ENCODE data around the gene EIF4A2. TPM values are rescaled to one million over a fixed set of nuclear protein-coding genes. Genes with fewer than 3 reads are reported as not detected.

Gene EIF4A2
- total RNA-seq, 2 experiments from 2014 or later, result 291 to 390 TPM

GRCh38 chr3:186760141-186760833 lies 23.1 kb upstream of the EIF4A2 start:
- H3K9me3 Mint-ChIP-seq (ENCODE audit: low read depth), result no peaks in the 10 kb centered on the region
- peaks cover 2% of the 10 kb centered on the region for H3K27me3 Mint-ChIP-seq
- intact Hi-C loops (cut with DNase I, micrococcal nuclease), result no loop called here
- ATAC-seq (peak; percentile 39), DNase-seq (no peak)
- ChIA-PET CTCF (interaction anchor here (0.7 to 1.0 kb wide), 2 partner anchors 106 to 144 kb away, joined by 3 read pairs; no protein-coding TSS in a partner anchor), POLR2A (no interaction called here)
- H3K4me1 Mint-ChIP-seq, result peaks cover 4% of the 10 kb centered on the region
- H3K27ac Mint-ChIP-seq, result no peak overlapping the region
- no peak overlapping the region for H3K4me3 Mint-ChIP-seq
- peaks cover 8% of the 10 kb centered on the region for H3K36me3 Mint-ChIP-seq (ENCODE audit: low read depth)

DNA sequence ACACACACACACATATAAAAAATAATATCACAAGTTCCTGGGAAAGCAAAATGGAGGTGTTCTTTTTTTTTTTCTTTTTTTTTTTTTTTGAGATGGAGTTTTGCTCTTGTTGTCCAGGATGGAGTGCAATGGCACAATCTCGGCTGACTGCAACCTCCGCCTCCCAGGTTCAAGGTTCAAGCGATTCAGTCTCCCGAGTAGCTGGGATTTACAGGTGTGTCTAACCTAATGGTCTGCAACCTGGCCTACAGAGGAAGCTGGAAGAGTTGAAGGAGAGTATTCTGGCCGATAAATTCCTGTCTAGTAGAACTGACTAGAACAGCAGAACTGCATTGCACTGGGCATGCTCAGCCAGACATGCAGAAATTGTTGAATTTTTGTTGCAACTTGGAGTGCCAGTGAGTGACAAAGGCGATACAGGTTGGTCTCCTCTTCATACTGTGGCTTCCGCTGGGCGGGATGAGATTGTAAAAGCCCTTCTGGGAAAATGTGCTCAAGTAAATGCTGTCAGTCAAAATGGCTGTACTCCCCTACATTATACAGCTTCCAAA lies 22.4 kb upstream of the EIF4A2 start:
- no peak overlapping the region for H3K27ac Mint-ChIP-seq
- ATAC-seq, result no peak
- H3K4me1 Mint-ChIP-seq, result peaks cover 4% of the 10 kb centered on the region
- H3K9me3 Mint-ChIP-seq (ENCODE audit: low read depth), result no peaks in the 10 kb centered on the region
- no peak overlapping the region for H3K4me3 Mint-ChIP-seq
- H3K27me3 Mint-ChIP-seq, result peaks cover 2% of the 10 kb centered on the region
- peaks cover 8% of the 10 kb centered on the region for H3K36me3 Mint-ChIP-seq (ENCODE audit: low read depth)
- DNase-seq, result no peak
- CTCF ChIA-PET, result interaction anchor here (1.0 kb wide), 1 partner anchor 144 kb away, joined by 3 read pairs; no protein-coding TSS in a partner anchor
- POLR2A ChIA-PET, result no interaction called here
- intact Hi-C loops (cut with DNase I, micrococcal nuclease), result no loop called here

DNA sequence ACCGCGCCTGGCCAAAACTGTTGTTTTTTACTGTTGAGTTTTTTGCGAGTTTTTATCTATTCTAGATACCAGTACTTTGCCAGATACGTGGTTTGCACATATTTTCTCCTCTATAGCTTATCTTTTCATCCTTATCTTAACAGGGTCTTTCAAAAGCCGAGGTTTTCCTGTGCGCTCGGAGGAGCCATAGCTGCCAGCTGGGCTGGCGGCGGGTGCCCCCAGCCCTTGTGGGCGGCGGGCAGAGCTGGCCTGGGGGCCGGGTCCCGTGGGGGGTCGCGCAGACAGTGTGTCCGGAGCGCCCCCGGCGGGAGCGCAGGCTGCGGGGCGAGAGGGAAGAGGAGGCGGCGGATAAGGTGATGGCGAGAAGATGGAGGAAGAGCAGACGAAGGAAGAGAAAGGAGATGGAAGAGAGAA lies 11.1 kb upstream of the EIF4A2 start:
- Mint-ChIP-seq H3K4me1 (peaks cover 16% of the 10 kb centered on the region), H3K4me3 (peak overlapping the region; percentile 86), H3K36me3 (ENCODE audit: low read depth) (no peaks in the 10 kb centered on the region), H3K9me3 (ENCODE audit: low read depth) (no peaks in the 10 kb centered on the region), H3K27ac (peak overlapping the region; percentile 98), H3K27me3 (no peaks in the 10 kb centered on the region)
- intact Hi-C loops (cut with DNase I, micrococcal nuclease), result loop anchor here in 1 of 2 experiments (1.0 kb wide), 1 partner anchor 10 kb away; no protein-coding TSS in a partner anchor
- CTCF ChIA-PET, result interaction anchor here (0.6 to 1.3 kb wide), 4 partner anchors 26 to 350 kb away, joined by 3 to 4 read pairs (median 4); no protein-coding TSS in a partner anchor
- POLR2A ChIA-PET, result interaction anchor here (1.6 to 2.2 kb wide), 2 partner anchors 11 to 13 kb away, joined by 7 to 10 read pairs; partner anchors contain the start of gene EIF4A2
- ATAC-seq, result peak; percentile 27
- DNase-seq, result no peak

DNA sequence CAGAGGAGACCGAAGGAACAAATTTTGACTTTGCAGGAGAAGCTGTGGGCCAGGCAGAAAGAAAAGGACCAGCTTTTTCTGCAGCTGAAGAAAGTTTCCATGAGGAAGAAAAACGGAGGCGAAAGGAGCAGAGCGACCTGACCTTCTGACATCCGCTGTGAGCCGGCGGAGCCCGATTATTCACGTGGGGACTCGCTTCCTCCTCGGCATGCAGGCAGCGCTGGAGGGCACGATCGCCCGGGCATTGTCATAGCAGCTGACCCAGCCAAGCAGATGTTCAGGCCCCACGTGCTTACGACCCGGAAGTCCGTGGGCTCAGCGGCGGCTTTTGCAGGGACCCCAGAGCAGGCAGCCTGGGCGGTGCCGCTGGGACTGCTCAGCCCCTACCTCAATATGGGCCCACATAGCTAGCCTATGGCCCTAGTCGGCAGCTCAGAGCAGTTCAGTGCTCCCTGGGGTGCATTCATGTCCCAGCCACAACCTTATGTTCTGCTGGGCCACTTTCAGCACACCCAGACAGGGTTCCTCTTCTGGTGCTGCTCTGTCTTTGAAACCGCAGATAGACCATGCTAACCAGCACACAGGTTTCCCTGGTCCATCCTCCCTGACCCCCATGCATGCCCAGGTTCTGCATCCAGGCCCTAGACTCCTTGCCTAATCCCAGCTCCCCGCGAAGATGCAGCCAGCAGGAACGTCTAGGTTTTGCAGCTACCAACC lies 10.5 kb upstream of the EIF4A2 start:
- ChIA-PET CTCF (interaction anchor here (0.6 to 1.3 kb wide), 6 partner anchors 14 to 350 kb away, joined by 3 to 4 read pairs (median 3); no protein-coding TSS in a partner anchor), POLR2A (interaction anchor here (0.9 to 2.2 kb wide), 3 partner anchors 10 to 16 kb away, joined by 3 to 10 read pairs (median 7); partner anchors contain the start of gene EIF4A2)
- peak overlapping the region; percentile 98 for H3K27ac Mint-ChIP-seq
- H3K4me1 Mint-ChIP-seq, result peaks cover 16% of the 10 kb centered on the region
- no peaks in the 10 kb centered on the region for H3K9me3 Mint-ChIP-seq (ENCODE audit: low read depth)
- no peaks in the 10 kb centered on the region for H3K27me3 Mint-ChIP-seq
- DNase-seq, result peak; percentile 84
- peak; percentile 93 for ATAC-seq
- no peaks in the 10 kb centered on the region for H3K36me3 Mint-ChIP-seq (ENCODE audit: low read depth)
- H3K4me3 Mint-ChIP-seq, result peak overlapping the region; percentile 86
- intact Hi-C loops (cut with DNase I, micrococcal nuclease), result loop anchor here in 1 of 2 experiments (1.0 kb wide), 1 partner anchor 9 kb away; no protein-coding TSS in a partner anchor

- no peaks in the 10 kb centered on the region for H3K27me3 Mint-ChIP-seq
- CTCF ChIA-PET, result no interaction called here
- no peak for DNase-seq
- H3K4me1 Mint-ChIP-seq, result peaks cover 16% of the 10 kb centered on the region
- no peak overlapping the region for H3K27ac Mint-ChIP-seq
- ATAC-seq, result no peak
- no peaks in the 10 kb centered on the region for H3K9me3 Mint-ChIP-seq (ENCODE audit: low read depth)
- POLR2A ChIA-PET, result no interaction called here
- intact Hi-C loops (cut with DNase I, micrococcal nuclease), result no loop called here
- no peak overlapping the region for H3K4me3 Mint-ChIP-seq
- H3K36me3 Mint-ChIP-seq (ENCODE audit: low read depth), result no peaks in the 10 kb centered on the region
Observed at GRCh38 chr3:186775999-186776398, 7.4 kb upstream of the EIF4A2 start.

- ChIA-PET POLR2A (no interaction called here), CTCF (no interaction called here)
- H3K36me3 Mint-ChIP-seq (ENCODE audit: low read depth), result peaks cover 9% of the 10 kb centered on the region
- H3K4me3 Mint-ChIP-seq, result no peak overlapping the region
- no peaks in the 10 kb centered on the region for H3K27me3 Mint-ChIP-seq
- ATAC-seq (no peak), DNase-seq (no peak)
- intact Hi-C loops (cut with DNase I, micrococcal nuclease), result no loop called here
- peaks cover 5% of the 10 kb centered on the region for H3K4me1 Mint-ChIP-seq
- no peaks in the 10 kb centered on the region for H3K9me3 Mint-ChIP-seq (ENCODE audit: low read depth)
- no peak overlapping the region for H3K27ac Mint-ChIP-seq
Observed at GRCh38 chr3:186779204-186779603, 4.2 kb upstream of the EIF4A2 start.

DNA sequence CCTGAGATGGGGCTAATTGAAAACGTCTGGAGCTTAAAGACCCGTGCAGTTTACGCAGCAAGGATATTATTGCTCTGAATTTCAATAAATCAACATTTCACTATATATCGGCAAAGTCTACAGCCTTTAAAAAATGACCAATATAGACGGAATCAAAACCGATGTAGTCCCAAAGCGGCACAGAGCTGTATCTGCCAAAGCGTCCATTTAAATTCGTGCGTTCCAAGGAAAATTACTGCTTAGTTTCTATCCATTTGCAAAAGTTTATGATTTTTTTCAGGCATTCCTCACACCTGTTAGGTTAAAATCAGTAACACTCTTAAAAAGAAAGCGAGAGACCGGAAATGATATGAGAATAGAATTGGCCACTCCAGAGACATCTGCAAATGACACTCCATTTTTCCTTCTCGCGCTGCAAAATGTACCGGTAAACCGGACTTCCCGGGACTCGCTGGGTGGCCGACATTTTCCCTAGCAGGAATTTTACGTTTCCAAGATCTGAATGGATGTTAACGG lies 777 bp upstream of the EIF4A2 start:
- no peak for DNase-seq
- no peaks in the 10 kb centered on the region for H3K27me3 Mint-ChIP-seq
- ChIA-PET POLR2A (interaction anchor here (0.5 to 3.7 kb wide), 13 partner anchors 9 to 830 kb away, joined by 3 to 36 read pairs (median 4); partner anchors contain the start of genes DNAJB11 and RFC4), CTCF (interaction anchor here (0.7 to 1.3 kb wide), 3 partner anchors 9 to 167 kb away, joined by 3 to 5 read pairs (median 4); no protein-coding TSS in a partner anchor)
- H3K4me1 Mint-ChIP-seq, result peaks cover 26% of the 10 kb centered on the region
- H3K27ac Mint-ChIP-seq, result peak overlapping the region; percentile 100
- H3K4me3 Mint-ChIP-seq, result peak overlapping the region; percentile 100
- H3K36me3 Mint-ChIP-seq (ENCODE audit: low read depth), result peaks cover 43% of the 10 kb centered on the region
- intact Hi-C loops (cut with DNase I, micrococcal nuclease), result loop anchor here (1.0 to 5.0 kb wide), 14 partner anchors 10 to 1196 kb away; partner anchors contain the start of genes DNAJB11 (in 2 of the 2), RFC4 (in 2 of the 2), ETV5 (in 1 of the 2) and RPL39L (in 1 of the 2)
- ATAC-seq, result no peak
- no peaks in the 10 kb centered on the region for H3K9me3 Mint-ChIP-seq (ENCODE audit: low read depth)

DNA sequence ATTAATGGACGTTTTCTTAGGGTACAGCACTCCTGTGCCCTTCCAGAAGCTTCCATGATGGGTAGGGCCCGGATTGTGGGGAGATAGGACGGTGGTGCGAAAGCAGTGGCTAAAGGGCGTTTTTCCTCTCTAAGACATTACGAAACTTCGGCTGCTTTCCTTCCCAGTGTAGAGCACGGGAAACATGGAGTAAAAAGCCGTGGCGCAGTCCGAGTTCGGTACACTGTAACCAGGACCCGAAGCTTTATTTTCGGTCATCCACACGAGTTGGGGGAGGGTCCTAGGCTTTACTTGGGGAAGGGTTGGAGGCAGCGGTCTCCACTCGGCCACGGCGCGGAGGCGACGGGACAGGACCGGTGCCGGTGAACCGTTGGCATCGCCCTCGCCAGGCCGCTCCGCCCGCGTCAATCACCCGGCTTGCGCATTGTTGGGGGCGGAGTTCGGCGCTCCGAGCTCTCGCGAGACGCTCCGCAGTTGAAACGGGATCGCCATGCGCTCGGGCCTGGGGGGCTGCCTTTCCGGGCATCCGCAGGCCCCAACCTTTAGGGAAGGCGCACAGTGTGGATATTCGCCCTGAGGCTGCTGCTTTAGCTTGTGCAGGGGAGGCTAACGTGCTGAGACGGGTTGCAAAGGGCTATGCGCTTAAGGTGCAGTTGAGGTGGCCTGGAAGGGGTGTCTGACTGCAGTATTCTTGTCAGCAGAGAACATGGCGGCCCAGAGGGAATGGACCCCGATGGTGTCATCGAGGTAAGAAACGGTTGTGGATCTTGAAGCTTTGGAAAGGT lies 546 bp downstream of the EIF4A2 start:
- ChIA-PET CTCF (interaction anchor here (0.6 to 1.7 kb wide), 6 partner anchors 21 to 582 kb away, joined by 3 to 6 read pairs (median 3); partner anchors contain the start of gene RPL39L), POLR2A (interaction anchor here (0.5 to 3.7 kb wide), 14 partner anchors 8 to 249 kb away, joined by 3 to 36 read pairs (median 5); partner anchors contain the start of genes DNAJB11 and RFC4)
- H3K27ac Mint-ChIP-seq, result peak overlapping the region; percentile 100
- intact Hi-C loops (cut with DNase I, micrococcal nuclease), result loop anchor here (1.0 to 5.0 kb wide), 13 partner anchors 22 to 1197 kb away; partner anchors contain the start of genes DNAJB11 (in 2 of the 2), RFC4 (in 2 of the 2), ETV5 (in 1 of the 2) and RPL39L (in 1 of the 2)
- H3K9me3 Mint-ChIP-seq (ENCODE audit: low read depth), result no peaks in the 10 kb centered on the region
- peaks cover 56% of the 10 kb centered on the region for H3K36me3 Mint-ChIP-seq (ENCODE audit: low read depth)
- peaks cover 39% of the 10 kb centered on the region for H3K4me1 Mint-ChIP-seq
- H3K27me3 Mint-ChIP-seq, result no peaks in the 10 kb centered on the region
- ATAC-seq (peak; percentile 71), DNase-seq (peak; percentile 87)
- peak overlapping the region; percentile 100 for H3K4me3 Mint-ChIP-seq

DNA sequence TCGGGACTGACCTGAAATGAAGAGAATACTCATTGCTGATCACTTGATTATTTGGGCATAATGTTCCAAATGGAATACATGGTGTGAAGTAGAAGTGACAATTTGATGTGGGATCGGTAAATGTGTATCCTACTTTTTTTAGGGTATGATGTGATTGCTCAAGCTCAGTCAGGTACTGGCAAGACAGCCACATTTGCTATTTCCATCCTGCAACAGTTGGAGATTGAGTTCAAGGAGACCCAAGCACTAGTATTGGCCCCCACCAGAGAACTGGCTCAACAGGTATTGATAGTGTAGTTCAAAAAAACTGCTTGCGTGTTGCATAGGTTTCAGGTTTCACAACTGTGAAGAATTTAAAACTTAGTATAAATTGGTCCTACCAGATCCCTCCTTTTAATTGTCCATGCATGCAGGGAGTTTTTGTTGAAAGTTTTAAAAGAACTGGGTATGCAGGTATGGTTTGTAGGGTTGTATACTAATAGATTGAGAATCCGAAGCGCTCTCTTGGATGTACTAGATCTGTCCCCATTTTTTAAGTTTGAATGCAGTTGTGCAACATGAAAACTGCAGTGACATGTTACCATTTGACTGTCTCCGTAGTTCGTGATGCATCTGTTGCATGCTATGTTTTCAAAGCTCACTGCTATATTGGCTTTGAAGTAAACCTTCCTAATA lies 1.6 kb downstream of the EIF4A2 start:
- ATAC-seq (no peak), DNase-seq (no peak)
- H3K4me1 Mint-ChIP-seq, result peaks cover 43% of the 10 kb centered on the region
- no peaks in the 10 kb centered on the region for H3K27me3 Mint-ChIP-seq
- peak overlapping the region; percentile 100 for H3K27ac Mint-ChIP-seq
- peaks cover 62% of the 10 kb centered on the region for H3K36me3 Mint-ChIP-seq (ENCODE audit: low read depth)
- no peaks in the 10 kb centered on the region for H3K9me3 Mint-ChIP-seq (ENCODE audit: low read depth)
- POLR2A ChIA-PET, result interaction anchor here (0.6 to 3.7 kb wide), 8 partner anchors 12 to 250 kb away, joined by 3 to 36 read pairs (median 5); partner anchors contain the start of genes DNAJB11 and RFC4
- intact Hi-C loops (cut with DNase I, micrococcal nuclease), result loop anchor here (5.0 kb wide), 4 partner anchors 37 to 242 kb away; no protein-coding TSS in a partner anchor
- CTCF ChIA-PET, result interaction anchor here (0.6 to 1.7 kb wide), 5 partner anchors 20 to 461 kb away, joined by 3 to 6 read pairs (median 3); no protein-coding TSS in a partner anchor
- H3K4me3 Mint-ChIP-seq, result peak overlapping the region; percentile 100

Measured in activated CD4-positive, alpha-beta T cell treated with anti-CD3 and anti-CD28 coated beads for 36 hours (primary cell).